Globus pallidus (tissue), 1 donor: ENCODE results near the gene CNDP1.
"Not testable (repeated sequence)": the region's sequence is repeated elsewhere in the genome, so short reads cannot be mapped to it uniquely, and the experiment has no call there.

Experiments
- DNase-seq: peaks from one replicate; pipeline ENCODE4 v3.0.0-alpha.2; 2015; ENCODE audit warnings: low spot score

The CNDP1 gene

GRCh38 chr18:74521068-74521725 lies 13.1 kb upstream of the CNDP1 start:
- no peak for DNase-seq

- DNase-seq = no peak
These were observed 11.4 kb upstream of the CNDP1 start for GRCh38 chr18:74522635-74523548.

GRCh38 chr18:74524097-74524496 lies 10.2 kb upstream of the CNDP1 start:
- peak; percentile 45 for DNase-seq

- not testable (repeated sequence) for DNase-seq
These were observed 9.4 kb upstream of the CNDP1 start for GRCh38 chr18:74524915-74525314.

- no peak for DNase-seq
These were observed 8.6 kb upstream of the CNDP1 start for GRCh38 chr18:74525741-74526140.

- DNase-seq = no peak
These were observed 7.8 kb upstream of the CNDP1 start for GRCh38 chr18:74526488-74526887.

GRCh38 chr18:74528478-74528877 lies 5.8 kb upstream of the CNDP1 start:
- DNase-seq = no peak

GRCh38 chr18:74528913-74529312 lies 5.4 kb upstream of the CNDP1 start:
- peak; percentile 84 for DNase-seq

GRCh38 chr18:74529378-74529777 lies 4.9 kb upstream of the CNDP1 start:
- no peak for DNase-seq

GRCh38 chr18:74529811-74530583 lies 4.3 kb upstream of the CNDP1 start:
- no peak for DNase-seq

- no peak for DNase-seq
These were observed 3.8 kb upstream of the CNDP1 start for GRCh38 chr18:74530584-74530862.

GRCh38 chr18:74531043-74531442 lies 3.3 kb upstream of the CNDP1 start:
- no peak for DNase-seq

GRCh38 chr18:74532511-74533025 lies 1.7 kb upstream of the CNDP1 start:
- no peak for DNase-seq

- DNase-seq = no peak
These were observed 634 bp upstream of the CNDP1 start for GRCh38 chr18:74533666-74534065.

GRCh38 chr18:74534981-74535649 lies 815 bp downstream of the CNDP1 start:
- DNase-seq = no peak

GRCh38 chr18:74539289-74539688 lies 5.0 kb downstream of the CNDP1 start:
- DNase-seq = no peak

GRCh38 chr18:74540652-74541421 lies 6.5 kb downstream of the CNDP1 start:
- DNase-seq = peak; percentile 50

GRCh38 chr18:74541703-74542555 lies 7.6 kb downstream of the CNDP1 start:
- DNase-seq = peak; percentile 93

- DNase-seq = no peak
These were observed 10.6 kb downstream of the CNDP1 start for GRCh38 chr18:74544898-74545297.

GRCh38 chr18:74546007-74546406 lies 11.7 kb downstream of the CNDP1 start:
- no peak for DNase-seq
